Measurements from ENCODE around the gene CRYBA4.

CRYBA4 gene

GRCh38 chr22:26621663-26622062 lies at the start of gene CRYBA4:
CRYBA4 (plus strand) TSS chr22:26621963; CDS start chr22:26622597, 634 bp downstream.
- no peak for DNase-seq

GRCh38 chr22:26573026-26573662 lies 48.6 kb upstream of the CRYBA4 start:
- no peak for DNase-seq

DNA sequence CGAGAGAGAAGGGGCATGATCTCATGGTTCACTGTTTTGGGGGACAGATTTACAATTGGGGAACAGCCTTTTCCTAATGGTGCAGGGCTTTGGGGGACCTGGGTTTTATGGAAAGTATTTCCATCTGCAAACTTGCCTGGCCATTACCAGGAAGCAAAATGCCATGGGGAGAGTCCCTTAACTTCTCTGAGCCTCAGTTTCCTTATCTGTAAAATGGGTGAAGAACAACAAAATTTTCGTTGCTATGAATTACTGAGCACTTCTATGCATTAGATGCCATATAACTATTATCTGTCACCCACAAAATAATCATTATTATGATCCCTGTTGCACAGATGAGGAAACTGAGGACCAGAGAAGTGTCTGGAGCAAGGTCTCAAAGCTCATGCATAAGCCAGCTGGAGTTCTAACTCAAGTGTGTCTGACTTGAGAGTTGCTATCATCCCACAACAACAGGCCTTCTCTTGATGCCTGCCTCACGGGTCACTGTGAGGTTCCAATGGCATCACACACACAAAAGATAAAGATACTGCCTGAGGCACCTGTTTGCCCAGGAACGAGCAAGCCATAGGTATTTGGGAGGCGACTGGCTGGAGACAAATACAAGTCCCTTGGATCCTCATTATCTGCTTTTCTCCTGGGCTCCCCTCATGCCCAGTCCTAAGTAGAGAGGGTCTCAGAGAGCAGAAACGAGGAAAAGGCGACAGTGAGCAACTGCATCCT lies 47.6 kb upstream of the CRYBA4 start:
- no peak for DNase-seq

DNA sequence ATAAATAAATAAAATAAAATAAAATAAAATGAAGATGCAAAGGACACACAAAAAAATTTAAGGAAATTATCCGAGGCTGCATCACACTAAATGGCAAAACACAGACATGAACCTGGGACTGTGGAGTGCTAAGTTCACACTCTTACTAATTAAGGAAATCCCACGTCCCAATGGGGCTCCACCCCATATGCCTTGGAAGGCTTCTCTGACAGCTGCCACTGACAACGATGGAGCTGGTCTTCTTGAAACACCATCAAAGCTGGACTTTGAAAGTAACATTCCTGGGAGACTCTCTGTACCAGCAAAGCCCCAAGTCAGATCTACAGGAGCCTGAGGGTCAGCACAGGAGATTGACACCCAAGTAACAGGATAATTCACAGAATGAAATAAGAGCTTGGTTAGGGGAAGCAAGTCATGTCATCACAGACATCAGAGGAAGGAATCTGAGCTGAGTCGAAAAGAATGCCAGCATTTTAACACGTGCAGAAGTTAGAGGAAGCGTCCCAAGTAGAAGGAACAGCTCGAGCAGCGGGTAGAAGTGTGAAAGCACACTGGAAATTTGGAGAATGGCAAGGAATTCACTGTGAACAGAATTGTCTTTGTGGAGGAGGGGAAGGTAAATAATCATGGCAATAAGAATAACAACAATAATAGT lies 45.6 kb upstream of the CRYBA4 start:
- DNase-seq: no peak

GRCh38 chr22:26577081-26577480 lies 44.7 kb upstream of the CRYBA4 start:
- DNase-seq: no peak

GRCh38 chr22:26579331-26579886 lies 42.4 kb upstream of the CRYBA4 start:
- no peak for DNase-seq

GRCh38 chr22:26580240-26580962 lies 41.4 kb upstream of the CRYBA4 start:
- no peak for DNase-seq

GRCh38 chr22:26581026-26581425 lies 40.7 kb upstream of the CRYBA4 start:
- no peak for DNase-seq

DNA sequence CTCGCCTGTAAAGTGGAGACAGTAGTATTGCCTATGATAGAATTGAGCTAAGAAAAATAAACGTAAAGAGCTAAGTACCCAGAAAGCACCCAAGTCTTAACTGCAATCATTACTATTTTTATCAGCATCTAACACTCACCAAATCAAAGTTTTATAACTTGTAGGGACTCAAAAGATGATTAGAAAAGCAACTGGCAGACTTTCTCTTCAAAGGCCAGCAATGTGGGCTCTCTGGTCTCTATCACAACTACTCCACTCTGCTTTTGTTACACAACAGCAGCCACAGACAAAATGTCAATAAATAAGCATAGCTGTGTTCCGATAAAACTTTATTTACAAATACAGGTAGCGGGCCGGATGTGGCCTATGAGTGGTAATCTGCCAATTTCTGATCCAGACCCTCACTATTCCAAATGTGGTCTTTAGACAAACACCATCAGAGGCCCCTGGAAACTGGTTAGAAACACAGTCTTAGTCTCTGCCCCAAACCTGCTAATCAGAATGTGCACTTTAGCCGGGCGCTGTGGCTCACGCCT lies 40.1 kb upstream of the CRYBA4 start:
- no peak for DNase-seq

GRCh38 chr22:26584010-26584409 lies 37.8 kb upstream of the CRYBA4 start:
- DNase-seq: no peak

DNA sequence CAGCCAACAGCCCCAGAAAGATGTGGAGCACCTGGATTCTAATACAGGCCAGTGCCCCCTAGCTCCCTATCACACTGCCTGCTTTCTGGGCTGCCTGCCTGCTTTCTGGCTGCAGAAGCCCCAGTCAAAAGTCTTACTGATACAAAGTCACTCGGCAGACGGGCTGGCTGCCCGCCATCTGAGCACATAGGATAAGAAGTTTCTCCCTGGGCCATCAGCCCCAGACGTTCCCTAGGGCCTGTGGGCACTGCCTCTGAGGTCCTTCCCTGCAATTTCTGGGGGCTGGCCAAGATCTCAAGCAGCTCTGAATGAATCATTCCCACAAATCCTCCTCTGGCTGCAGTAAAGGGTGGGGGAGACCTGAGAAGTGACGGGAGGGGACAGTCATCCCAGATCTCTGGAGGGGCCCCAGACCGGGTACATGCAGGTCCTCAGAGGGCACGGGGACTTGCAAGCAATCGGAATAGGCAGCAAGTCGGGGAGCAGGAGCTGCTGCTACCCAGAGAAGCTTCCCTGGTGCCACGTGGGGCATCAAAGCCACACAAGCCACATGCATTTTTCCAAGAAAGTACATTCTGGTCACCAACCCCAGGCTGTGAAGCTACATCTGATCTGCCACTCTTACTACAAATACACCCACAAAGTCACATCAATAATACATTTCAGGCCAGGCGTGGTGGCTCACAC lies 36.5 kb upstream of the CRYBA4 start:
- DNase-seq: no peak

DNA sequence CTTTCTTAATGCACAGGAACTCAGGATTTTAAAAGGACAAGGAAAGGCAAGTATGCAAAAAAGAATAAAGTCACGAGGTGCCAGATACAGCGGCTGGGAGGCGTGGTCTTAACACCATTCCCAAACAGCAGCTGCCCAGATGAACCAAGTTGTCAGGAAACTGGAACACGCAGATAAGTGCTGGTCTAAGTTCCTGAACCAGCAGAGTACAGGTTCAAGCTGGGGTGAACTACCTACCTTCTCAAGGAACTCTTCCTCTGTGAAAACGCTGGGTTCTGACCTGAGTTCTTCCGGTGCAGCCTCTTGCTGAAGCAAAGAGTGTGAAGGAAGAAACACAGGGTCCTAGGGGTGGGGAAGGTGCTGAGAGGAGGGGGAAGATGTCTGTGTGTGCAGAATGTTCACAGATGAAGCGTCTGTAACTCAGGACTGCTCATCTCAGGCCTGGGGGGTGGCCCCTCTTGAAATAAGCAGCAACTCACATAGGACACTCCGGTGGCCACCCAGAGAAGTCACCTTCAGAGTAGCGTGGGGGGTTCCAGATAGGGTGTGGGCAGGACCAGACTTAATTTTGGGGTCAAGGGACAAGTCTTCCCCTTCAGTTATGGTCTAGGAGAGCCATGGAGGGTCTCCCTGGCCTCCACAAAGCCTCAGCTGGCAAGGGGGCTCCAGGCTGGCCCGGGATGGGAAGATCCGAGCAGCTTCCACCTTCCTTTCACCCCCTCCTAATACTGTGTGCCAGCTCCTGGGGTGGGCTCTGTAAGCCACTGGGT lies 35.0 kb upstream of the CRYBA4 start:
- DNase-seq: no peak

GRCh38 chr22:26587991-26588613 lies 33.7 kb upstream of the CRYBA4 start:
- no peak for DNase-seq

GRCh38 chr22:26588729-26589366 lies 32.9 kb upstream of the CRYBA4 start:
- peak; percentile 9 for DNase-seq

DNA sequence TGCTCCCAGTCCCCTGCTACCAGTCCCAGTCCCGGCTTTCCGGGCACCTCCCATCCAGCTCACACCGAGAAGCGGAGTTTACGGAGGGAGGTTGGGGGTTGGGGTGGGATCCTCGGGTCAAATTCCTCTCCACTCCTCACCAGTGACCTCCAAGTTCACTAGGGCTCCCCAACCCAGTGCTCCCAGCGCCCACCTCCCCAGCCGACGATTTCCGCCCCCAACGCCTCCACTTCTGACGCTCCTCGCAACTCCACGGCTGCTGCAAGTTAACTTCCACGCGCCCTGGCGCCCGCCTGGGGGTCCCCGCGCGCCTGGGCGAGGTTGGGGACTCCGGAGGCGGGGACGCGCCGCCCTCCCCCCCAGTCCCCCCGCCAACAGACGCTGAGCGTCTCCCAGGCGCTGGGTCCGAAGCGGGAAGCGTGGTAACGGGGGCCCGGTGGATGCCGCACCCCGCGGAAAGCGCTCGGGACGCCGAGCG lies 32.4 kb upstream of the CRYBA4 start:
- DNase-seq: no peak

GRCh38 chr22:26589845-26590736 lies 31.7 kb upstream of the CRYBA4 start, which contains the start of gene TPST2:
TPST2 (minus strand) TSS chr22:26590132; CDS start chr22:26541630, 48,502 bp downstream.
- peak; percentile 79 for DNase-seq

- DNase-seq: no peak
Measured at GRCh38 chr22:26592421-26592891, 29.3 kb upstream of the CRYBA4 start.

DNA sequence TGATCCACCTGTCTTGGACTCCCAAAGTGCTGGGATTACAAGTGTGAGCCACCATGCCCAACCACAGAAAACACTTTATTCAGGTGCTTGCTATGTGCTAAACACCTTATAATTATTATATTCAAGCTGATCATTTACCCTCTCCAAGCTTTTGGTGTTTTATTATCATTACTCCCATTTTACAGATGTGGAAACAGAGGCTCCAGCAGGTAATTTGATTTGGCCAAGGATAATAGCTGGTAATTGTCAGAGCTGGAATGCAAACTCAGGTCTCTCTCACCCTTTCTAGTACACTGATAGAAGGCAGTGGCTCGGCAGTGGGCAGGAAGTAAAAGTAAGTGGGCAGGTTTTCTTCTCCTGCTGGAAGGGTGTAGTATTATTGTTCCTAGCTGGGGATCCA lies 28.0 kb upstream of the CRYBA4 start:
- DNase-seq: no peak

GRCh38 chr22:26597026-26597425 lies 24.7 kb upstream of the CRYBA4 start:
- DNase-seq: no peak
